H1 (cell line): ENCODE results near the gene ITGB2. TPM values are rescaled to one million over a fixed set of nuclear protein-coding genes. Genes with fewer than 3 reads are reported as not detected.

Source experiments
- CTCF ChIA-PET: fragments of 300-600 bp; sonication (Branson Sonifier 250); formaldehyde crosslinking; loops from one replicate; lab custom pipeline; 2021; ENCODE audit not compliant: partially characterized antibody; lab: Charles Lee
- POLR2A ChIA-PET: fragments of 300-600 bp; sonication (Branson Sonifier 250); formaldehyde crosslinking; loops from one replicate; lab custom pipeline; 2021; ENCODE audit warnings: inconsistent platforms; ENCODE audit not compliant: partially characterized antibody; lab: Charles Lee
- DNase-seq, 2 experiments: peaks; one replicate each; pipeline versions ENCODE4 v3.0.0 to v3.0.0-alpha.2; 2010 to 2022; ENCODE audit warnings: low spot score in 2 of 2, low read depth in 1 of 2, mixed read lengths in 1 of 2
- FAIRE-seq: peaks from 2 replicates; lab custom pipeline; 2011; peaks lifted over from hg19 to GRCh38; lab: Jason Lieb, UNC
- H2AFZ ChIP-seq: 2 replicates; pipeline ENCODE4 v1.8.1; 2012; ENCODE audit warnings: low read length, inconsistent platforms
- H2AK5ac ChIP-seq: 2 replicates; pipeline ENCODE4 v1.6.1; 2013; ENCODE audit warnings: low read depth, low read length
- H2BK120ac ChIP-seq: replicated peaks from 2 replicates; pipeline ENCODE3; 2013; ENCODE audit warnings: low read depth, low read length, inconsistent platforms
- H2BK12ac ChIP-seq: 2 replicates; pipeline ENCODE4 v1.6.1; 2013; ENCODE audit warnings: low read depth, low read length
- H2BK15ac ChIP-seq: 2 replicates; pipeline ENCODE4 v1.6.1; 2013; ENCODE audit warnings: low read length
- H2BK20ac ChIP-seq: 2 replicates; pipeline ENCODE4 v1.6.1; 2013; ENCODE audit warnings: low read length
- H2BK5ac ChIP-seq: 2 replicates; pipeline ENCODE4 v1.6.1; 2013; ENCODE audit warnings: low read depth, low read length
- H3K14ac ChIP-seq: 2 replicates; pipeline ENCODE4 v1.6.1; 2013; ENCODE audit warnings: inconsistent platforms; ENCODE audit not compliant: insufficient read length
- H3K18ac ChIP-seq: 2 replicates; pipeline ENCODE4 v1.6.1; 2013; ENCODE audit warnings: low read length; ENCODE audit errors: extremely low read depth
- H3K23ac ChIP-seq: 2 replicates; pipeline ENCODE4 v1.6.1; 2013; ENCODE audit warnings: inconsistent platforms; ENCODE audit not compliant: insufficient read length
- H3K23me2 ChIP-seq: 2 replicates; pipeline ENCODE4 v1.6.1; 2013; ENCODE audit warnings: low read depth, low read length
- H3K27ac ChIP-seq: 2 replicates; pipeline ENCODE4 v1.6.1; 2011; ENCODE audit warnings: low read depth, low read length, inconsistent platforms
- H3K27me3 ChIP-seq, 4 experiments: replicated peaks in 1 of 4; 1 replicate in 1 of 4; 2 replicates in 3 of 4; pipeline versions ENCODE4 v1.6.1 to v1.8.1; 2011 to 2013; ENCODE audit warnings: low read length in 3 of 4, mild to moderate bottlenecking in 3 of 4, inconsistent platforms in 2 of 4, mixed read lengths in 2 of 4, moderate library complexity in 1 of 4; ENCODE audit not compliant: control insufficient read depth in 3 of 4, insufficient read depth in 3 of 4; ENCODE audit errors: extremely low read depth in 1 of 4
- H3K36me3 ChIP-seq, 4 experiments: 2 replicates each; pipeline versions ENCODE4 v1.6.1 to v1.8.1; 2011 to 2013; ENCODE audit warnings: mild to moderate bottlenecking in 4 of 4, low read length in 3 of 4, moderate library complexity in 2 of 4, control low read depth in 1 of 4, inconsistent platforms in 1 of 4; ENCODE audit not compliant: insufficient read depth in 4 of 4, control insufficient read depth in 2 of 4
- H3K4ac ChIP-seq: replicated peaks from 2 replicates; pipeline ENCODE3; 2013; ENCODE audit warnings: low read length, low read depth, mixed read lengths, inconsistent platforms; ENCODE audit not compliant: insufficient read length
- H3K4me1 ChIP-seq, 4 experiments: replicated peaks in 1 of 4; 1 replicate in 1 of 4; 2 replicates in 3 of 4; pipeline versions ENCODE4 v1.6.1 to v1.8.1; 2011 to 2013; ENCODE audit warnings: low read length in 3 of 4, inconsistent platforms in 2 of 4, mixed read lengths in 1 of 4; ENCODE audit not compliant: insufficient read depth in 4 of 4, control insufficient read depth in 3 of 4
- H3K4me2 ChIP-seq, 2 experiments: 2 replicates each; pipeline versions ENCODE4 v1.6.1 to v1.8.1; 2011 to 2013; ENCODE audit warnings: low read depth in 2 of 2, low read length in 2 of 2, control low read depth in 1 of 2, inconsistent platforms in 1 of 2, mild to moderate bottlenecking in 1 of 2; ENCODE audit not compliant: insufficient read depth in 1 of 2
- H3K4me3 ChIP-seq, 4 experiments: fragments of 200-600, 300-600 bp in 1 of 4; sonication (generic), shearing (Covaris generic), sonication (Bioruptor Twin) in 1 of 4; 2 replicates each; pipeline versions ENCODE4 v1.5.1 to v1.8.1; 2011 to 2016; ENCODE audit warnings: low read length in 4 of 4, low read depth in 3 of 4, control low read depth in 2 of 4, inconsistent platforms in 2 of 4, mild to moderate bottlenecking in 2 of 4, mixed read lengths in 1 of 4, moderate library complexity in 1 of 4; ENCODE audit not compliant: insufficient read depth in 2 of 4; ENCODE audit errors: extremely low read depth in 1 of 4
- H3K56ac ChIP-seq: replicated peaks from 2 replicates; pipeline ENCODE3; 2013; ENCODE audit warnings: low read depth, mild to moderate bottlenecking, mixed read lengths, low read length, inconsistent platforms; ENCODE audit not compliant: insufficient read length
- H3K79me1 ChIP-seq: 2 replicates; pipeline ENCODE4 v1.6.1; 2013; ENCODE audit warnings: low read depth, low read length, control low read depth
- H3K79me2 ChIP-seq, 2 experiments: 2 replicates each; pipeline versions ENCODE4 v1.6.1 to v1.8.1; 2012 to 2013; ENCODE audit warnings: low read length in 2 of 2, mild to moderate bottlenecking in 2 of 2, inconsistent platforms in 1 of 2; ENCODE audit not compliant: insufficient read depth in 2 of 2, control insufficient read depth in 1 of 2
- H3K9ac ChIP-seq, 4 experiments: replicated peaks in 1 of 4; 1 replicate in 1 of 4; 2 replicates in 3 of 4; pipeline versions ENCODE4 v1.6.1 to v1.8.1; 2011 to 2013; ENCODE audit warnings: low read depth in 3 of 4, low read length in 3 of 4, control low read depth in 2 of 4, mild to moderate bottlenecking in 2 of 4, moderate library complexity in 2 of 4, inconsistent platforms in 1 of 4; ENCODE audit errors: extremely low read depth in 1 of 4
- H3K9me3 ChIP-seq, 2 experiments: 2 replicates each; pipeline versions ENCODE4 v1.6.1 to v1.8.1; 2012 to 2013; ENCODE audit warnings: mild to moderate bottlenecking in 2 of 2, moderate library complexity in 2 of 2, control low read depth in 1 of 2, inconsistent platforms in 1 of 2, low read depth in 1 of 2, low read length in 1 of 2, mixed read lengths in 1 of 2; ENCODE audit not compliant: insufficient read depth in 2 of 2
- H4K20me1 ChIP-seq, 2 experiments: replicated peaks in 1 of 2; 2 replicates each; pipeline versions ENCODE3 to v1.8.1; 2011 to 2013; ENCODE audit warnings: inconsistent platforms in 2 of 2, low read length in 2 of 2, mild to moderate bottlenecking in 1 of 2; ENCODE audit not compliant: insufficient read depth in 2 of 2, control insufficient read depth in 1 of 2
- H4K5ac ChIP-seq: 2 replicates; pipeline ENCODE4 v1.6.1; 2013; ENCODE audit warnings: low read length, low read depth, mixed read lengths, inconsistent platforms; ENCODE audit not compliant: insufficient read length
- H4K8ac ChIP-seq: 2 replicates; pipeline ENCODE4 v1.8.0; 2013; ENCODE audit warnings: mild to moderate bottlenecking, moderate library complexity, low read length, inconsistent platforms; ENCODE audit not compliant: insufficient read depth; ENCODE audit errors: extremely low read depth
- H4K91ac ChIP-seq: replicated peaks from 2 replicates; pipeline ENCODE3; 2013; ENCODE audit warnings: low read length, mixed read lengths, inconsistent platforms; ENCODE audit not compliant: insufficient read length
- ASH2L ChIP-seq: fragments of 200-600, 300-600 bp; sonication (generic); IDR thresholded peaks from one replicate; pipeline ENCODE4 v1.7.1; 2017; ENCODE audit warnings: low read length
- SP4 ChIP-seq: IDR thresholded peaks from 2 replicates; pipeline ENCODE4 v1.6.1; 2012; ENCODE audit warnings: low read length, inconsistent platforms
- SRF ChIP-seq: IDR thresholded peaks from 2 replicates; pipeline ENCODE4 v1.6.1; 2011; ENCODE audit warnings: mild to moderate bottlenecking, low read depth, low read length, moderate library complexity
- TCF12 ChIP-seq: IDR thresholded peaks from 2 replicates; pipeline ENCODE4 v1.6.1; 2011; ENCODE audit warnings: low read depth, mild to moderate bottlenecking, low read length
- USF2 ChIP-seq: IDR thresholded peaks from 2 replicates; pipeline ENCODE4 v1.6.1; 2011; ENCODE audit warnings: low read length, improper control_type of control experiment
- ZNF274 ChIP-seq: IDR thresholded peaks from 2 replicates; pipeline ENCODE4 v1.7.0; 2012; ENCODE audit warnings: low read length, borderline replicate concordance; ENCODE audit errors: extremely low read depth
- WGBS, 2 experiments: shearing (Covaris generic) in 1 of 2; methylation state at CpG; one replicate each; pipeline versions ENCODE4 v1.1.6 to v1.1.7; 2013 to 2015; ENCODE audit warnings: low lambda C conversion rate in 2 of 2, mixed read lengths in 2 of 2, inconsistent platforms in 1 of 2, low coverage in 1 of 2, missing lambda C conversion rate in 1 of 2; ENCODE audit not compliant: insufficient replicate concordance in 2 of 2, insufficient coverage in 1 of 2, insufficient read length in 1 of 2; ENCODE audit errors: extremely low coverage in 1 of 2, missing lambda C conversion rate in 1 of 2; 5-methylcytosine and 5-hydroxymethylcytosine counted together
- polyA plus RNA-seq, 7 experiments: library from polyadenylated mRNA; depleted of rRNA in 3 of 7; stranded (reverse) in 5 of 7; unstranded in 2 of 7; fragments of >200 nt in 5 of 7; fragments of 200-250 nt in 2 of 7; gene quantifications; 1 replicate in 5 of 7; 2 replicates in 1 of 7; 4 replicates in 1 of 7; pipeline versions ENCODE4 v1.2.1 to v1.2.3, GENCODE V29; 2011 to 2013; ENCODE audit warnings: missing spikeins in 2 of 7, mixed read lengths in 2 of 7
- total RNA-seq: library from RNA; stranded (reverse); fragmentation: NEBNext Ultra II Directional; extraction: Animal tissue kit (Norgen Biotek cat#: 25700); gene quantifications from 2 replicates; pipeline ENCODE4 v1.2.1, GENCODE V29; 2021

The ITGB2 gene
- total and polyA plus RNA-seq, 2 of the 8 experiments (the other 6 are each of a cell fraction or from before 2014, with no cell fraction given) = 0.24 to 0.63 TPM

DNA sequence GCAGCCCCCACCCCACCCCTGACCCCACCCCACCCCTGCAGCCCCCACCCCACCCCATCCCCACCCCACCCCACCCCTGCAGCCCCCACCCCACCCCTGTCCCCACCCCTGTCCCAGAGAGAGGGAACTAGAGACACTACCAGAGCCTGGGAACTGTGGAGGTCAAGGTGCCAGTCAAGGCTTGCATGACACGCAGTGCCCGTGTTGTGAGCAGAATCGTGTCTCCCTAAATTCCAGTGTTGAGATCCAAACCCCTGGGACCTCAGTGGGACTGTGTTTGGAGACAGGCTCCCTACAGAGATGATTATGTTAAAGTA, 84.4 kb downstream of the ITGB2 start:
- Histone ChIP-seq H4K91ac (no peak overlapping the region), H3K4me1 (no peaks in the 10 kb centered on the region; a peak in 2 of 7 replicates), H2BK5ac (no peak overlapping the region), H3K23me2 (no peaks in the 10 kb centered on the region; the same call in 1 of the 2 replicates), H3K79me2 (no peaks in the 10 kb centered on the region), H3K4ac (no peak overlapping the region), H3K4me2 (no peak overlapping the region), H3K23ac (no peak overlapping the region), H4K8ac (no peak overlapping the region), H2AK5ac (no peak overlapping the region), H2BK15ac (no peak overlapping the region), H2BK120ac (no peak overlapping the region), H3K36me3 (no peaks in the 10 kb centered on the region; a peak in 1 of 8 replicates), H3K4me3 (no peak overlapping the region), H2BK12ac (no peak overlapping the region), H3K27ac (no peak overlapping the region), H3K9ac (no peak overlapping the region), H4K20me1 (no peaks in the 10 kb centered on the region), H3K14ac (no peak overlapping the region), H3K56ac (no peak overlapping the region), H3K18ac (no peak overlapping the region), H4K5ac (no peak overlapping the region), H2AFZ (no peak overlapping the region), H2BK20ac (no peak overlapping the region), H3K79me1 (no peaks in the 10 kb centered on the region), H3K27me3 (no peaks in the 10 kb centered on the region), H3K9me3 (no peaks in the 10 kb centered on the region)
- 91% methylated on average over 3 of the region's 3 CpGs; no CpG with 5 or more reads in 1 of the 2 experiments for WGBS, 2 experiments
- CTCF ChIA-PET = no interaction called here
- POLR2A ChIA-PET = interaction anchor here (0.5 kb wide), 1 partner anchor 205 kb away, joined by 3 read pairs; no protein-coding TSS in a partner anchor
- no peak for DNase-seq
- no peak for FAIRE-seq
- TF ChIP-seq TCF12 (no peak), USF2 (no peak), SRF (no peak), ZNF274 (no peak), ASH2L (no peak), SP4 (no peak)
